T-helper 2 cell (primary cell): Measurements from ENCODE around the gene FAM180B.
"Not testable (repeated sequence)": the region's sequence is repeated elsewhere in the genome, so short reads cannot be mapped to it uniquely, and the experiment has no call there.

ENCODE experiments used
- DNase-seq, 5 experiments: peaks; one replicate each; pipeline versions ENCODE4 v3.0.0 to v3.0.0-alpha.2; 2012 to 2022

FAM180B gene

GRCh38 chr11:47595967-47596366 is 9.5 kb downstream of the FAM180B start:
- DNase-seq, result no peak

GRCh38 chr11:47599902-47600301 is 13.4 kb downstream of the FAM180B start:
- no peak for DNase-seq

DNA sequence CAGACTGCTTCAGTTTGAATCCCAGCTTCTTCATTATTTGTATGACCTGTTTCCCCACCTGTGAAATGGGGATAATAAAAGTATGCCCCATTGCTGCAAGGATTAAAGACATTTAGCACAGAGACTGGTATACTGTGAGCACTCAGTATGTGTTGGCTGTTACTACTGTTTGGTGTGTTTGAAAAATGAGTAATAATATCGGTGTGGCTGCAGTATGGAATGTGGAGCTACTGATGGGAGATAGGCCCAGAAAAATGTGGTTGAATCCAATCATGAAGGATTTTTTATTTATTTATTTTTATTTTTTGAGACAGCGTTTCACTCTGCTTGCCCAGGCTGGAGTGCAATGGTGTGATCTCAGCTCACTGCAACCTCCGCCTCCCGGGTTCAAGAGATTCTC is 16.8 kb downstream of the FAM180B start:
- no peak for DNase-seq

DNA sequence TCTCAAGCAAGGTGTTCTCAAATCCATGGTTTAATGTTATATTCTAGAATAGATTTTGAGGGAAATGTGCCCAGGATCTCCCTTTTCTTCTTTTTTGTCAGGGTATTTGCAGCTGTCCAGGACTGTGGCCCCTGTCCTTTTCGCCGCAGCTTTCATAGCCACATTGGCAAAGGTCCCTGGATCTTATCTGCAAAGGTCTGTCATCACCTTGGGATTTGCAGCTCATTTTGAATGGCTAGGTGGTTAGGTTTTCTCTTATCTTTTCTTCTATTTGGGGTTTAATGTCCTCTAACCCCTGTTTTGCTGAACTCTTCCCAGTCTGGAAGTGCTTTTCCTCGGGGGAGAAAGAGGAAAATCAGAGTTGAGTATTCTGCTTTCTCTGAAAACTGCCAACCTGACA is 19.4 kb downstream of the FAM180B start:
- no peak for DNase-seq

GRCh38 chr11:47606731-47607130 is 20.3 kb downstream of the FAM180B start:
- DNase-seq, result no peak

DNA sequence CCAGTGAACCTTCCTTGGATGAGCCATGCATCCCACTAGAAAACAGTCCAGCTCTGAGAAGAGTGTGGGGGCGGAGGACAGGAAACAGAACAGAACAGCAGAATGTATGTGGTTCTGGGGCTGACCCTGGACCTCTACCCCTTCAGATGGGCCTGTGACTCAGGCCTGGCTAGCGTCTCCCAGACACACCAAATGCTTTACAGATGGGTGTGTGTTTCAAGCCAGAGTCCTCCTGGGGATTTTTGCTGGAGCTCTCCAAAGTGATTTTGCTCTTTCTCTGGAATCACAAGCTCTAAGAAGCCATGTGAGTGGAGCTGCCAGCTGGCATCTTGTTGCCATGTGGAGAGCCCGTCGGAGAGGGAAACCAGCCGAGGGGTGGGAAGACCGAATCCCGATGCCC is 20.9 kb downstream of the FAM180B start:
- no peak for DNase-seq

DNA sequence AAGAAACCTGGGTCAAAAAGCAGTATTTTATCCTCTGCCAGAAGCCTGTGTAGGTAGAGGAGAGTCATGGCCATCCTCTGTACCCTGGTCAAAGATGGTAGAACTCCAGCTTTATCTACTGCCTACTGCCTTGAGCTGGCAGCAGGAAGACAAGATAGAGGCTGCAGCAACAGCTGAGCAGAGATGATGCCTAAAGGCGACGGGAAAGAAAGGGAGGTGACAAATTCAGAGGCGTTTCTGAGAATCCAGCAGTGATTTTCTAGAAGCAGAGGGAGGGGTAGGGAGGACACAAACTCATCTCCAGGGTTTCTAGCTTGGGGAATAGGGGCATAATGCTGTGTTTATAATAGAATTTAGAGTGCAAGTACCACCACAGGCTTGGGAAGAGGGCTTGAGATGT is 23.2 kb downstream of the FAM180B start:
- DNase-seq, result no peak

DNA sequence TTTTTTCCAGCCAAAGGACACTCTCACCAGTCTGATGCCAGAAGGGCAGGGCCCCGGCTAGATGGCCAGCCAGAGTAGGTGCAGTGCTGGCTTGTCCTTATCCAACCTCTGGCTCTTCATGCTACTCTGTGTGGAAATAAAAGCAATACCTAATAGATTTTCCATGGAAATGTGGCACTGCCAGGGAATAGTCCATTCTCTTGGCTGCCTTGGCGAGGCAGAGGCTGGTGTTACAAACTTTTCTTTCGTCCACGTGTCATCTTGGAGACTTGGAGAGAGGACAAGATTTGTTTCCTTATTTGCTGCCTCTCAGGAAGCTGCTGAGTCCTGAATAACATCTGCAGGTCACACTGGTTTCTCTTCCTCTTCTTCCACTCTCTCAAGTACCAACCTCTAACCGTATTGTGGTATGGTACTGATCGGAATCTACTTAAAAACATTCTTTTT is 24.9 kb downstream of the FAM180B start:
- no peak for DNase-seq

DNA sequence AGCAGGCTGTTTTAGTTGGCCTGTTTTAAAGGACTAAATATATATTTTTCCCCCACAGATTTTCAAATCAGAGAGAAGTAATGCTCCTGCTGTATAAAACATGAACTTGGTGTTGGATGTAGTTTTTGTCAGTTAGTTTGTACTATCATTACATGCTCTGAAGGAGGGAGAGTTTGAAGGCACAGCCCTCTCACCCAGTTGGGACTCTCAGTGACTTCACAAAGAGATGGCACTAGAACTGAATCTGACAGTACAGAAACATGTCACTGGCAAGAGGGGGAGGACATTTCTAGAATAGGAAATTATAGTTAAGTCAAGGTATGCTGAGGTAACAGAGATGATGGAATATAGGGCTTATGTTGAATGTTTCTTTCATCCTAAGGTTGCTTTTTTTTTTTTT is 28.8 kb downstream of the FAM180B start:
- DNase-seq, result no peak

DNA sequence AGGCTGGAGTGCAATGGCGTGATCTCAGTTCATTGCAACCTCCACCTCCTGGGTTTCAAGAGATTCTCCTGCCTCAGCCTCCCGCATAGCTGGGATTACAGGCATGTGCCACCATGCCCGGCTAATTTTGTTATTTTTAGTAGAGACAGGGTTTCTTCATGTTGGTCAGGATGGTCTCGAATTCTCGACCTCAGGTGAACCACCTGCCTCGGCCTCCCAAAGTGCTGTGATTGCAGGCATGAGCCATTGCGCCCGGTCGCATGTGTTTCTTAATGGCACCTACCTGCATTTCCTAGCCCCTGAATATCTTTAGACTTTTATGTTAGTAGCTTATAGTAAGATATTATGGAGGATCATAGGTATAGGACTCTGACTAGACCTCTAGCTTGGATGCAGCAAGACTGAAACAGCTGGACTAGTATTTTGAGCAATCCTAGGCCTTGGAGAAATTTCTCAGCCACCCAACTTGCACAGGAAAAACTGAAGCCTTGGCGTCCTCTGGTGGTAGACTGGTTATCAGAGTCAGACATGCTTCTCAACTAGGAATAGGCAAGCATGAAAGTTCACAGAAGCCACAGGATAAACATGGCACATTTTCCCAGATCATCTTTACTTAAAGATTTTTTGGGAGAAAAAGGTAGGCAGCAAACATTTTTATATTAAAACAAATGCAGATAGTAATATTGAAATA is 30.4 kb downstream of the FAM180B start:
- peak in 1 of 5 experiments; percentile 55 for DNase-seq

DNA sequence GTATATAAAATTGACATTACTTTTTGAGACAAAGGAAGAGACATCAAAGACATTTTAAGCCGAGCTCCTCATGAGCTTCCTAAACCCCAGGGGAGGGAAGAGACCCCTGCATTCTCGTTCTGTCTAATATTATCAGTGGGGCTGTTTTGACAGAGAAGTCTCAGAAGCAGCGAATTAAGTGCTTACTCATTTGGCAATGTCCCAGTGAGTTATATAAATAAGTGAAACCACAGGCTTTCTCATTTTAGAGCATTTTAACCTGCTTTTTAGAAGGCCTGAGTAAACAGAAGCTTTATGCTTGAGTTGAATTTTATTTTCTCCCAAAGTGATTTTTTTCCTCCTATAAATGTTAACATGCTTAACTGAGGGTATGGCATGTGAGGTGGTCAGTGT is 30.9 kb downstream of the FAM180B start:
- peak in 1 of 5 experiments; percentile 47 for DNase-seq

DNA sequence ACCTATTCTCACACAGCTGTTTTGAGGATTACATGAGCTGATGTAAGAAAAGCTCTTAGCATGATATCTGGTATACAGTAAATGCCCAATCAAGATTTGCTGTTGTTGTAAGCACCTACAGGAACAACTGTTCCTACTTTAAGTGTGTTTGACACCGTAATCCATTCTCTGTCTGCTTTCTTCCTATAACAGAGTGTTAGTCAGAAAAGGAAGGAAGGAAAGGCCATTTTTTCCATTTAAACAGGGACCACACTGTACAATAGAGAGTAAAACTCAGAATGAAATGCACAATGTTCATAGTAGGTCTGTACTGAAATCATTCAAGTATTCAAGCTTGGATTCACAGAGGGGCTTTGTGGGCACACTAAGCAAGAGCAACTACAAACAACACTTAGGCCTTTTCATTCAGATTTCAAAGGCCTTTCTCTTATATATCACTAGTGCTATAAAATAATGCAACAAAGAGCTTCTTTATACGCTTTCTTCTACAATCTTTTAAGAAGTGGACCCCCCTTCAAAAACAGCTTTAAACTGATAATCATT is 34.4 kb downstream of the FAM180B start:
- no peak for DNase-seq

DNA sequence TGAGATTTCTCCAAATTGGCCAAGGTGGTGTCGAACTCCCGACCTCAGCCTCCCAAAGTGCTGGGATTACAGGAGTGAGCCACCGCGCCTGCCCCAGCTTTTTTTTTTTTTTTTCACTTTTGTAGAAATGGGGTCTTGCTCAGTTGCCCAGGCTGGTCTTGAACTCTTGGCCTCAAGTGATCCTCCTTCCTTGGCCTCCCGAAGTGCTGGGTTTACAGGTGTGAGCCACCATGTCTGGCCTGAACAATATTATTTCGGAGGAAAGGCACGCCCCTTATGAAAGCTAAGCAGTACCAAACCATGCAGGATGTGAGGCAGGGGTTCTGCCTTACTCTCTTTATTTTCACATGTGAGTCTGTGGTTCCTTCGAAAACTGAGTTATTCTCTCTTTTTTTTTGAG is 39.8 kb downstream of the FAM180B start:
- no peak for DNase-seq

GRCh38 chr11:47628026-47628425 is 41.5 kb downstream of the FAM180B start:
- DNase-seq, result no peak

DNA sequence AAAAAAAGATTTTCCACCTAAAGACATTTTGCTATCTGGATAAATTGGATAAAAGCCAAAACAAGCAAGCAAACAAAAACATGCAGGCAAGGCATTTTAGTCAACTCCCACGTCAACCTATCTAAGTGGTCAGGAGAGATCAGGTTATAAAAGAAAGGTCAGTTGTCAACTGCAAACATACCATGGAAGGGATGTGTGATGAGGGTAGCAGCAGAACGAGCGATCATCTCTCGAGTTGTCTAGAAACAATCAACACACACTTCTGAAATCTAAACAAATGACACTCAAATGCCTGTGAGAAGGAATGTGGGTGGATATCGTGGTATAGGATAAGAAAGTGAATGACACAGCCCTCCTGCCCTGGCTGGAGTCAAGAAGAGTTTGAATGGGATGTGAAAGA is 45.0 kb downstream of the FAM180B start:
- no peak for DNase-seq

GRCh38 chr11:47636331-47636730 is 49.9 kb downstream of the FAM180B start:
- DNase-seq, result not testable (repeated sequence)
